PC-9 (cell line): ENCODE data around the gene UNC45A.

Experiments
- EZH2 ChIP-seq: fragments of 200-600 bp; sonication (generic); IDR thresholded peaks from 2 replicates; pipeline ENCODE4 v1.8.0; 2017; ENCODE audit warnings: antibody characterized with exemption, low read depth
- TF ChIP-seq, protein P1 (sequence below): fragments of 200-600 bp; sonication (generic); conservative IDR thresholded peaks from 2 replicates; pipeline ENCODE4 v1.6.1; 2017; ENCODE audit warnings: mixed run types, antibody characterized with exemption, mild to moderate bottlenecking, moderate library complexity

DNA sequence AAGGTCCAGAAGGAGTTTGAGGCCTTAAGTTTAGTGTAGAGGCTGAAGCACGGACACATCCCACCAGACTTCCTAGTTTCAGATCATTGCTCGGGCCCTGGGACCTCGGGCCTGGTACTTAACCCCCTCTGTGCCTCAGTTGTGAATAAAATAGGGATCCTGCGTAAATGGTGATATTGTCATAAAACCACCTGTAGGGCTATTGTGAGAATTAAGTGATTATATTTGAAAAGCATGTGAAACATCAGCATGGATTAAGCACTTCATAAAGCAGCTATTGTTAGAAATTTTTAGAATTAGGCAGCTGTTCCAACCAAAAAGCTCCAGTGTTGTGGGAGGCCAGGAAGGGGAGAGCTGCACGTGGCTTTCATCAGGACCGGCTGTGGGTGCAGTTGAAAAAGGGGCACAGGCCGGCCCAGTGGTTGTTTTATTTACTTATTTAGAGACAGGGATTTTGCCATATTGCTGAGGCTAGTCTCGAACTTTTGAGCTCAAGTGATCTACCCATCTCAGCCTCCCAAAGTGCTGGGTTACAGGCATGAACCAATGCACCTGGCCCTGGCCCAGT, 24.0 kb downstream of the UNC45A start:
- TF ChIP-seq, protein P1, sequence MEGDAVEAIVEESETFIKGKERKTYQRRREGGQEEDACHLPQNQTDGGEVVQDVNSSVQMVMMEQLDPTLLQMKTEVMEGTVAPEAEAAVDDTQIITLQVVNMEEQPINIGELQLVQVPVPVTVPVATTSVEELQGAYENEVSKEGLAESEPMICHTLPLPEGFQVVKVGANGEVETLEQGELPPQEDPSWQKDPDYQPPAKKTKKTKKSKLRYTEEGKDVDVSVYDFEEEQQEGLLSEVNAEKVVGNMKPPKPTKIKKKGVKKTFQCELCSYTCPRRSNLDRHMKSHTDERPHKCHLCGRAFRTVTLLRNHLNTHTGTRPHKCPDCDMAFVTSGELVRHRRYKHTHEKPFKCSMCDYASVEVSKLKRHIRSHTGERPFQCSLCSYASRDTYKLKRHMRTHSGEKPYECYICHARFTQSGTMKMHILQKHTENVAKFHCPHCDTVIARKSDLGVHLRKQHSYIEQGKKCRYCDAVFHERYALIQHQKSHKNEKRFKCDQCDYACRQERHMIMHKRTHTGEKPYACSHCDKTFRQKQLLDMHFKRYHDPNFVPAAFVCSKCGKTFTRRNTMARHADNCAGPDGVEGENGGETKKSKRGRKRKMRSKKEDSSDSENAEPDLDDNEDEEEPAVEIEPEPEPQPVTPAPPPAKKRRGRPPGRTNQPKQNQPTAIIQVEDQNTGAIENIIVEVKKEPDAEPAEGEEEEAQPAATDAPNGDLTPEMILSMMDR, result no peak
- TF ChIP-seq EZH2, result no peak
